Progenitor cell of endocrine pancreas (in vitro differentiated cells): ENCODE data around the gene RASAL2. TPM values are rescaled to one million over a fixed set of nuclear protein-coding genes. Genes with fewer than 3 reads are reported as not detected.

Experiments
- DNase-seq: peaks from one replicate; pipeline ENCODE4 v3.0.0; 2021; ENCODE audit warnings: low spot score; ENCODE audit not compliant: unreplicated experiment
- H3K27ac Mint-ChIP-seq: 2 replicates; pipeline ENCODE4 v1.8.0; 2021; ENCODE audit warnings: mild to moderate bottlenecking, moderate library complexity, mixed read lengths
- H3K27me3 Mint-ChIP-seq: 2 replicates; pipeline ENCODE4 v1.8.0; 2021; ENCODE audit warnings: mixed read lengths
- H3K36me3 Mint-ChIP-seq: 2 replicates; pipeline ENCODE4 v1.8.0; 2022; ENCODE audit warnings: mixed read lengths; ENCODE audit not compliant: insufficient read depth
- H3K4me1 Mint-ChIP-seq: 2 replicates; pipeline ENCODE4 v1.8.0; 2021; ENCODE audit warnings: low read depth, mixed read lengths
- H3K4me3 Mint-ChIP-seq: 2 replicates; pipeline ENCODE4 v1.8.0; 2021; ENCODE audit warnings: low read depth, mild to moderate bottlenecking, moderate library complexity, mixed read lengths
- H3K9me3 Mint-ChIP-seq: 2 replicates; pipeline ENCODE4 v1.8.0; 2021; ENCODE audit warnings: low read depth, mixed read lengths
- CTCF ChIP-seq: fragments of 200-600 bp; sonication (generic); IDR thresholded peaks from one replicate; pipeline ENCODE4 v1.5.0; 2021; ENCODE audit warnings: antibody characterized with exemption, mild to moderate bottlenecking; ENCODE audit not compliant: unreplicated experiment
- total RNA-seq: library from RNA; stranded (reverse); gene quantifications from 2 replicates; pipeline ENCODE4 v1.2.1, GENCODE V29; 2021

RASAL2 gene
- total RNA-seq, 1 donor from 2014 or later = 28.5 TPM

GRCh38 chr1:178497903-178498478 lies 404.1 kb downstream of the RASAL2 start:
- no peak for DNase-seq
- Mint-ChIP-seq H3K4me1 (no peaks in the 10 kb centered on the region), H3K9me3 (no peaks in the 10 kb centered on the region), H3K36me3 (no peaks in the 10 kb centered on the region), H3K27me3 (peaks cover 5% of the 10 kb centered on the region), H3K4me3 (no peak overlapping the region), H3K27ac (peak overlapping the region; percentile 10)
- no peak for TF ChIP-seq CTCF

GRCh38 chr1:178498896-178499675 lies 405.2 kb downstream of the RASAL2 start:
- Mint-ChIP-seq H3K4me1 (no peaks in the 10 kb centered on the region), H3K27me3 (peaks cover 5% of the 10 kb centered on the region), H3K4me3 (no peak overlapping the region), H3K9me3 (no peaks in the 10 kb centered on the region), H3K36me3 (no peaks in the 10 kb centered on the region), H3K27ac (no peak overlapping the region)
- no peak for TF ChIP-seq CTCF
- DNase-seq = no peak

- no peak overlapping the region for H3K27ac Mint-ChIP-seq
- H3K4me1 Mint-ChIP-seq = no peaks in the 10 kb centered on the region
- no peaks in the 10 kb centered on the region for H3K9me3 Mint-ChIP-seq
- peaks cover 8% of the 10 kb centered on the region for H3K27me3 Mint-ChIP-seq
- no peak overlapping the region for H3K4me3 Mint-ChIP-seq
- peak; percentile 40 for TF ChIP-seq CTCF
- no peak for DNase-seq
- no peaks in the 10 kb centered on the region for H3K36me3 Mint-ChIP-seq
Observed at GRCh38 chr1:178500091-178500770, 406.3 kb downstream of the RASAL2 start.

GRCh38 chr1:178500936-178501554 lies 407.1 kb downstream of the RASAL2 start:
- no peaks in the 10 kb centered on the region for H3K36me3 Mint-ChIP-seq
- peaks cover 8% of the 10 kb centered on the region for H3K27me3 Mint-ChIP-seq
- no peak overlapping the region for H3K27ac Mint-ChIP-seq
- H3K4me1 Mint-ChIP-seq = no peaks in the 10 kb centered on the region
- DNase-seq = no peak
- H3K9me3 Mint-ChIP-seq = no peaks in the 10 kb centered on the region
- no peak for TF ChIP-seq CTCF
- H3K4me3 Mint-ChIP-seq = no peak overlapping the region

GRCh38 chr1:178501705-178502329 lies 407.9 kb downstream of the RASAL2 start:
- H3K9me3 Mint-ChIP-seq = no peaks in the 10 kb centered on the region
- peak; percentile 73 for DNase-seq
- H3K4me3 Mint-ChIP-seq = no peak overlapping the region
- H3K4me1 Mint-ChIP-seq = peaks cover 6% of the 10 kb centered on the region
- peaks cover 11% of the 10 kb centered on the region for H3K27me3 Mint-ChIP-seq
- no peaks in the 10 kb centered on the region for H3K36me3 Mint-ChIP-seq
- TF ChIP-seq CTCF = peak; percentile 88
- no peak overlapping the region for H3K27ac Mint-ChIP-seq
